T47D (cell line): ENCODE data around the gene OR4N2.
"Not testable (repeated sequence)": the region's sequence is repeated elsewhere in the genome, so short reads cannot be mapped to it uniquely, and the experiment has no call there.

Experiments
- DNase-seq, 2 experiments: peaks; one replicate each; pipeline versions ENCODE4 v3.0.0 to v3.0.0-alpha.2; 2011 to 2012; ENCODE audit warnings: low read depth in 1 of 2, low spot score in 1 of 2
- JUND ChIP-seq: IDR thresholded peaks from 2 replicates; pipeline ENCODE4 v1.6.1; 2012; ENCODE audit warnings: low read depth
- in situ Hi-C: cut with HindIII; loops from 2 replicates; pipeline ENCODE4 v1.10.0; 2016; ENCODE audit warnings: low sequenced_read_pairs, low pct_unique_long_range_greater_than_20kb

OR4N2 gene

GRCh38 chr14:19803470-19803869 is at the start of gene OR4N2:
Gene OR4N2 (plus strand): TSS chr14:19803770. CDS start chr14:19827449, 23,679 bp downstream.
- DNase-seq, in situ Hi-C loops: not testable (repeated sequence)

- no peak for DNase-seq
- in situ Hi-C loops: no loop called here
- no peak for TF ChIP-seq JUND
Observed at GRCh38 chr14:19754172-19754571, 49.4 kb upstream of the OR4N2 start.

- in situ Hi-C loops, DNase-seq: not testable (repeated sequence)
Observed at GRCh38 chr14:19771491-19771890, 32.1 kb upstream of the OR4N2 start.

GRCh38 chr14:19771895-19772430 is 31.6 kb upstream of the OR4N2 start:
- in situ Hi-C loops: no loop called here
- DNase-seq: no peak
- TF ChIP-seq JUND: no peak

- DNase-seq, in situ Hi-C loops: not testable (repeated sequence)
Observed at GRCh38 chr14:19772454-19772853, 31.1 kb upstream of the OR4N2 start.

- DNase-seq, in situ Hi-C loops: not testable (repeated sequence)
Observed at GRCh38 chr14:19773204-19773603, 30.4 kb upstream of the OR4N2 start, which contains the start of gene OR4M1. Gene OR4M1 (plus strand): TSS chr14:19773504. CDS start chr14:19780323, 6,819 bp downstream.

- DNase-seq: no peak
- in situ Hi-C loops: no loop called here
- no peak for TF ChIP-seq JUND
Observed at GRCh38 chr14:19775587-19775986, 28.0 kb upstream of the OR4N2 start.

- DNase-seq, in situ Hi-C loops: not testable (repeated sequence)
Observed at GRCh38 chr14:19785848-19786247, 17.7 kb upstream of the OR4N2 start.

- in situ Hi-C loops, DNase-seq: not testable (repeated sequence)
Observed at GRCh38 chr14:19787318-19787717, 16.3 kb upstream of the OR4N2 start.

- in situ Hi-C loops, DNase-seq: not testable (repeated sequence)
Observed at GRCh38 chr14:19788150-19788549, 15.4 kb upstream of the OR4N2 start.

GRCh38 chr14:19796520-19797108 is 7.0 kb upstream of the OR4N2 start:
- in situ Hi-C loops: not testable (repeated sequence)
- peak in 1 of 2 experiments; percentile 2 for DNase-seq

GRCh38 chr14:19799880-19800279 is 3.7 kb upstream of the OR4N2 start:
- TF ChIP-seq JUND: no peak
- DNase-seq: no peak
- in situ Hi-C loops: no loop called here

- in situ Hi-C loops: no loop called here
- no peak for DNase-seq
- TF ChIP-seq JUND: no peak
Observed at GRCh38 chr14:19800282-19801117, 3.1 kb upstream of the OR4N2 start.
